ENCODE data around the gene SCYGR4.

- TF ChIP-seq CTCF (IDR thresholded peaks at IDR 0.05 in 4 of 5, conservative IDR thresholded peaks at IDR 0.05 in 1 of 5) (no peak), POLR2A (IDR thresholded peaks at IDR 0.05) (no peak)
Observed at GRCh38 chr2:227606476-227606875, 10.8 kb upstream of the SCYGR4 start.
